Measurements from ENCODE around the gene CDCA7. TPM values are rescaled to one million over a fixed set of nuclear protein-coding genes. Genes with fewer than 3 reads are reported as not detected.

CDCA7 gene
- total RNA-seq, 1 experiment from 2014 or later: 50.3 TPM

- DNase-seq: no peak
- H3K4me2 ChIP-seq (ENCODE audit: insufficient read depth, insufficient read length, low read length): no peak overlapping the region
- peaks cover 19 to 28% of the 10 kb centered on the region in 2 experiments for H3K9me3 Mint-ChIP-seq
Observed at GRCh38 chr2:173347305-173348168, 7.1 kb upstream of the CDCA7 start.

More at GRCh38 chr2:173347305-173348168, 7.1 kb upstream of the CDCA7 start:
- no peak overlapping the region for H4K91ac ChIP-seq (ENCODE audit: insufficient read length, low read depth, low read length)
- no peaks in the 10 kb centered on the region for H3K79me2 ChIP-seq (ENCODE audit: insufficient read depth, low read length)
- no peak for TF ChIP-seq CTCF (conservative IDR thresholded peaks at IDR 0.05)
- Mint-ChIP-seq H3K4me3 (no peak overlapping the region), H3K36me3 (ENCODE audit: insufficient read depth in 1 of 3, low read depth in 3 of 3) (peaks cover 16 to 19% (median 19%) of the 10 kb centered on the region in 3 experiments), H3K27ac (no peak overlapping the region), H3K4me1 (peaks cover 4 to 9% of the 10 kb centered on the region in 2 experiments), H3K27me3 (ENCODE audit: low read depth) (no peaks in the 10 kb centered on the region; the same call in 1 of the 2 replicates)
- no peaks in the 10 kb centered on the region for H3K4me1 ChIP-seq (ENCODE audit: insufficient read depth, low read length)
- H2AK5ac ChIP-seq (ENCODE audit: insufficient read length, low read length): no peak overlapping the region
- H3T11ph ChIP-seq (ENCODE audit: low read length): no peak overlapping the region
- no peak overlapping the region for H3K56ac ChIP-seq (ENCODE audit: insufficient read length, low read depth, low read length)
- no peaks in the 10 kb centered on the region for H3K79me1 ChIP-seq (ENCODE audit: insufficient read depth, low read depth, low read length, poor library complexity, severe bottlenecking)
- H3K18ac ChIP-seq (ENCODE audit: insufficient read length, low read depth, low read length): no peak overlapping the region
- no peak overlapping the region for H3K14ac ChIP-seq (ENCODE audit: insufficient read depth, low read length)
- no peak overlapping the region for H2BK120ac ChIP-seq (ENCODE audit: low read depth, low read length, poor library complexity, severe bottlenecking)
- no peak overlapping the region for H2BK5ac ChIP-seq (ENCODE audit: insufficient read length, low read length)
- H3K23ac ChIP-seq (ENCODE audit: insufficient read length, low read depth, low read length): no peak overlapping the region
- no peak overlapping the region for H2BK20ac ChIP-seq (ENCODE audit: low read depth, low read length, poor library complexity, severe bottlenecking)
- H3K27me3 ChIP-seq (ENCODE audit: insufficient read depth, low read length): no peaks in the 10 kb centered on the region
- no peak overlapping the region for H3K4ac ChIP-seq (ENCODE audit: low read depth, low read length)
- no peaks in the 10 kb centered on the region for H3K9me3 ChIP-seq (ENCODE audit: control insufficient read depth, low read depth, low read length)
- no peak overlapping the region for H2AFZ ChIP-seq (ENCODE audit: low read length)
- no peaks in the 10 kb centered on the region for H3K23me2 ChIP-seq (ENCODE audit: insufficient read length, low read depth, low read length, poor library complexity, severe bottlenecking)
- no peak overlapping the region for H2BK12ac ChIP-seq (ENCODE audit: insufficient read length, low read depth, low read length)
- no peak overlapping the region for H3K27ac ChIP-seq (ENCODE audit: insufficient read length, low read depth, low read length)
- no peak overlapping the region for H4K5ac ChIP-seq (ENCODE audit: insufficient read length, low read depth, low read length)
- no peak overlapping the region for H3K9ac ChIP-seq (ENCODE audit: extremely low read depth, insufficient read length, low read length)
- H4K8ac ChIP-seq (replicated peaks; ENCODE audit: insufficient read length, low read depth, low read length): no peak overlapping the region
- WGBS (ENCODE audit: extremely low coverage, insufficient read length, low lambda C conversion rate): no CpG with 5 or more reads among the region's 8 CpGs
- H4K20me1 ChIP-seq (ENCODE audit: control insufficient read depth, insufficient read depth, insufficient read length): no peaks in the 10 kb centered on the region
- H2BK15ac ChIP-seq (ENCODE audit: low read depth, low read length): no peak overlapping the region

Data from H9 (cell line).